Hindlimb muscle (tissue), 1 donor: ENCODE measurements around the gene MROH2B. TPM values are rescaled to one million over a fixed set of nuclear protein-coding genes. Genes with fewer than 3 reads are reported as not detected.

Experiments used
- DNase-seq: peaks from one replicate; pipeline ENCODE4 v3.0.0-alpha.2; 2013
- polyA plus RNA-seq: library from polyadenylated mRNA; unstranded; fragments of 120-200 nt; gene quantifications from one replicate; pipeline ENCODE4 v1.2.1, GENCODE V29; 2013; ENCODE audit not compliant: insufficient read length

MROH2B gene
- polyA plus RNA-seq, 1 donor, result not detected

DNA sequence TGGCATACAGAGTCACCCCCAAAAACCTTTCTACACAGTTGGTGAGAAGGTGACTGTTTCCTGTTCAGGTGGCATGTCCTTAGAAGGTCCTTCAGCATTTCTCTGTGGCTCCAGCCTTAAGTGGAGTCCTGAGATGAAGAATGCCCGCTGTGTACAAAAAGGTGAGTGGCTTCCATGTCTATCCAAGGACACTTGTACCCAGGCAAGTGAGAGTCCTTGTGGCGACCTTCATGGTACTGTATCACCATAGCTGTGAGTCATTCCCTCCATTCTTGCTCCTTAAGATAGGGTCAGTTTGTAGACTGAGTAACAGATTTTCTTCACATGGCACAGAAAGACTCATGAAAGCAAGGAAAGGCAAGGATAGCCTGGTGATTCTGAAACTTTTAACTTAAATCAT, 98.7 kb downstream of the MROH2B start:
- DNase-seq, result peak; percentile 0

DNA sequence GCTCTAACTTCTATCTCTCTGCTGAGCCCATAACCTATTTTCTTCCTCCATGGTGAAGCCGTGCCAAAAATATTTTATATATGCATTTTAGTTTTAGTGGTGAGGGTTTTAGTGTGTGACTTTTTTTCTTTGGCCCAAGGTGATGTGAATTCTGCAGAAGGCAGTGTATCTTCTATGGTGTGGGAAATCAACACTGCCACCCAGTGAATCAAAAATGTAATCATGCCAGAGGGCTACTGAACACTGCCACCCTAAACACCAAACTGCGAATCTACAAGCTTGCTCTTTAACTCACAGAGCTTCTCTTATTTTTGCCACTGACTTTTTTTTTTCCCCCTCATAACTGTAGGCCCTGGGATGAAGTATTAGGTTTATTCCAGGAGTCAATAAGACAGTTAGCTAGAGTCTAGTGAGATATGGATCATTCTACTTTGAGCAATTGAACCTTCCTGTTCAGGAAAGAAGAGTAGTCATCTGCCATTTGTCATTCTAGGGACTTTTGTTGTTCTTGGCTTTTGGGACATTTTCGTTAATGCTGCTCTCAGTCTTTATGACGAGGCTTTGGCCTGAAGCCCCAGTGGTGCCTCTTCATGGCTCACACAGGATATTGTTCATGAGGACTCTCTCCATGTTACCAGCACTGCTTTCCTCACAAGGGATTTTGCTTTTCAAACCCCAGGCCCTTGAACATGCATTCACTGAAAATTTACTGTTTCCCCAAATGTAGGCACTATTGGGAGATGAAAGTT, 108.8 kb downstream of the MROH2B start:
- no peak for DNase-seq

DNA sequence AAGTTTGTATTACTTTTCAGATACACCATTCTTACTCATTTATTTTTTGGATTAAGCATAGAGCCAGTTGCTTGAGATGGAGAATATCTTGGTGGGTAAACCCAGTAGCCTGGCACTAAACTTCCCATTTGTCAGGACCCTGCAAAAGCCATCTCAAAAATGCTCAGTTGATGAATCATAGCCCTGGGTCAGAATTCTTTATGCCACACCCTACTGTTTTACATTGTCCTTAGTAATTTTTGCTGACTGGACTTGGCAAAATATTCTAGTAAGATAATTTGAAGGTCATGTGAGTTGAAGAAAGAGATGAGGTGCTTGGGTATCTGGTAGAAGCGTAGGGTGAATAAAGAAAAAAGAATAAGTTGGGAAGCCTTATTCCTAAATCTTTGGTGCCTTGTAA, 111.1 kb downstream of the MROH2B start:
- no peak for DNase-seq

DNA sequence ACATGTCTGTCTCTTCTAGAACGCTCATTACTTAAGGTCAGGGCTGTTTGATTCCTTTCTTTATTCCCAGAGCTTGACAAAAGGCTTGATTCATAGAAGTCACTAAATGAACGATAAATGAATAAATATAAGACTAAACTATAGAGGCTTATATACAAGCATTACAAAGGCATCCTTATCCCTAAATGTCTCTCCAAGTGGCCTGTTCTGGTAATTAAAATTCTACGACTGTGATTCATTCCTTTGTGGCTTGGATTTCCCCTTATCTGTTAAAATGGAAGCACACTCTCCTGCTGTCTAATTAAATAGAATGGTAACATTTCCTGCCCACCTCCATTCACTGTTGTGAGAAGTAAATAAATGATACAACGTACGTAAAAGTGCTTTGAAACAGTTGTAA, 112.3 kb downstream of the MROH2B start:
- DNase-seq, result no peak

DNA sequence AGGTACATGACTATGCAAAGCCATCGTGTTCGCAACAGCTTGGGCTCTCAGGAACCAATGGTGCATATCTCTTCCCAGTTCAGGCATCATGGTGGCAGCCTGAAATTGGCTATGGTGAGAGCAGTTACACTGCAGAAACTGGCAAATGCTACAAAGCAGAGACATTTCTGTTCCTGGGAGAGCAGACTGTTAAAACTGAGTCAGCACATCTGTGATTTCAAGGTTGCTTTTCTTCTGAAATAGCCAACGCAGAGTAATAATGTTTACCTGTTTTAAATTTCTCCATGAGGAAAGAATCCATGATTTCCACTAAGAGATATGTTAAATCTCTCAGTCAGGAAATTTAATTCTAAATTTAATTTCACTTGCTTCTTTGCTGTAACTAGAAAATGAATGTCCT, 114.1 kb downstream of the MROH2B start:
- DNase-seq, result no peak

DNA sequence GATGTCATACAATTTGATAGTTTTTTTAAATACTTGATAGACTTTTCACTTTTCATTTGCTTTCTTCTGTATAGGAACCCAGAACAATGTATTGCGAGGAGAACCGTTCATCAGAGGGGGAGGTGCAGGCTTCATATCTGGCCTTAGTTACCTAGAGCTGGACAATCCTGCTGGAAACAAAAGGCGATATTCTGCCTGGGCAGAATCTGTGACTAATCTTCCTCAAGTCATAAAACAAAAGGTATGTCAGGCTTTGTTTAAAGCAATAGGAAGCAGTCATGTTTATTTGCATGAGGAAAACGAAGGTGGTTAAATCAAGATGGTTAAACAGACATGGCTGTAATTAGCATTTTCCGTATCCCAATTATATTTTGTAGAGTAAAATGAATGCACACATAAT, 115.8 kb downstream of the MROH2B start:
- DNase-seq, result no peak

Other genes starting within 250 kb of the MROH2B start
- 2,598 TPM for gene RPL37, start 236.1 kb downstream of the MROH2B start, polyA plus RNA-seq
- gene CARD6, start 230.0 kb downstream of the MROH2B start, polyA plus RNA-seq, result 1.8 TPM
- gene C7, start 161.8 kb downstream of the MROH2B start, polyA plus RNA-seq, result 4.0 TPM
- 0.19 TPM for gene C6, start 142.2 kb upstream of the MROH2B start, polyA plus RNA-seq